KMS-11 (cell line): ENCODE results near the gene DCAF8L2.

Experiments used
- H2AFZ ChIP-seq: fragments of 200-600 bp; sonication (generic); 2 replicates; pipeline ENCODE4 v1.6.1; 2016; ENCODE audit warnings: antibody characterized with exemption, mixed run types, low read depth
- H3K27ac ChIP-seq: fragments of 200-600 bp; sonication (generic); 2 replicates; pipeline ENCODE4 v1.6.1; 2016; ENCODE audit warnings: mild to moderate bottlenecking, mixed run types
- H3K27me3 ChIP-seq: fragments of 200-600 bp; sonication (generic); 2 replicates; pipeline ENCODE4 v1.6.1; 2017; ENCODE audit warnings: mild to moderate bottlenecking, low read depth, mixed run types, moderate library complexity; ENCODE audit not compliant: insufficient read depth
- H3K36me3 ChIP-seq: fragments of 200-600 bp; sonication (generic); 2 replicates; pipeline ENCODE4 v1.6.1; 2017; ENCODE audit warnings: mild to moderate bottlenecking, mixed run types; ENCODE audit not compliant: insufficient read depth
- H3K4me1 ChIP-seq: fragments of 200-600 bp; sonication (generic); 2 replicates; pipeline ENCODE4 v1.6.1; 2016; ENCODE audit warnings: mild to moderate bottlenecking, low read depth, mixed run types; ENCODE audit not compliant: poor library complexity, severe bottlenecking
- H3K4me2 ChIP-seq: fragments of 200-600 bp; sonication (generic); 2 replicates; pipeline ENCODE4 v1.7.0; 2016; ENCODE audit warnings: mild to moderate bottlenecking, mixed run types
- H3K4me3 ChIP-seq: fragments of 200-600 bp; sonication (generic); IDR thresholded peaks from 2 replicates; pipeline ENCODE4 v1.6.1; 2017; ENCODE audit warnings: low read depth, low read length, mixed read lengths; ENCODE audit not compliant: insufficient read depth
- H3K79me2 ChIP-seq: fragments of 200-600 bp; sonication (generic); 2 replicates; pipeline ENCODE4 v1.6.1; 2016; ENCODE audit warnings: low read depth, mixed run types; ENCODE audit not compliant: insufficient read depth
- H3K9ac ChIP-seq: fragments of 200-600 bp; sonication (generic); 2 replicates; pipeline ENCODE4 v1.6.1; 2016; ENCODE audit warnings: mild to moderate bottlenecking, mixed run types
- H4K20me1 ChIP-seq: fragments of 200-600 bp; sonication (generic); 2 replicates; pipeline ENCODE4 v1.6.1; 2016; ENCODE audit warnings: mild to moderate bottlenecking, mixed run types; ENCODE audit not compliant: insufficient read depth
- CTCF ChIP-seq: fragments of 200-600 bp; sonication (generic); conservative IDR thresholded peaks from 2 replicates; pipeline ENCODE4 v1.6.1; 2017; ENCODE audit warnings: low read depth, mild to moderate bottlenecking, antibody characterized with exemption, low read length, moderate library complexity, mixed read lengths

DCAF8L2 gene

GRCh38 chrX:27597508-27597907 lies 7.4 kb downstream of the DCAF8L2 start:
- H3K36me3 ChIP-seq, result no peaks in the 10 kb centered on the region
- no peaks in the 10 kb centered on the region for H3K4me1 ChIP-seq
- H3K9ac ChIP-seq, result no peak overlapping the region
- H3K4me3 ChIP-seq, result no peak overlapping the region
- no peaks in the 10 kb centered on the region for H4K20me1 ChIP-seq
- no peaks in the 10 kb centered on the region for H3K79me2 ChIP-seq
- no peak overlapping the region for H3K4me2 ChIP-seq
- H2AFZ ChIP-seq, result no peak overlapping the region
- no peak overlapping the region for H3K27ac ChIP-seq
- TF ChIP-seq CTCF, result no peak
- no peaks in the 10 kb centered on the region for H3K27me3 ChIP-seq

- H4K20me1 ChIP-seq, result no peaks in the 10 kb centered on the region
These were observed 8.2 kb downstream of the DCAF8L2 start for GRCh38 chrX:27598312-27598711.

GRCh38 chrX:27599928-27600327 lies 9.8 kb downstream of the DCAF8L2 start:
- Histone ChIP-seq H3K79me2 (no peaks in the 10 kb centered on the region), H3K4me1 (no peaks in the 10 kb centered on the region), H3K27me3 (no peaks in the 10 kb centered on the region), H2AFZ (no peak overlapping the region), H3K27ac (no peak overlapping the region), H3K9ac (no peak overlapping the region), H3K36me3 (no peaks in the 10 kb centered on the region), H3K4me3 (no peak overlapping the region), H3K4me2 (no peak overlapping the region), H4K20me1 (no peaks in the 10 kb centered on the region)
- no peak for TF ChIP-seq CTCF

More at GRCh38 chrX:27598312-27598711, 8.2 kb downstream of the DCAF8L2 start:
- H2AFZ ChIP-seq, result no peak overlapping the region
- H3K9ac ChIP-seq, result no peak overlapping the region
- H3K27ac ChIP-seq, result no peak overlapping the region
- no peak overlapping the region for H3K4me3 ChIP-seq
- H3K36me3 ChIP-seq, result no peaks in the 10 kb centered on the region
- no peaks in the 10 kb centered on the region for H3K4me1 ChIP-seq
- no peaks in the 10 kb centered on the region for H3K79me2 ChIP-seq
- no peaks in the 10 kb centered on the region for H3K27me3 ChIP-seq
- H3K4me2 ChIP-seq, result no peak overlapping the region
- TF ChIP-seq CTCF, result no peak

- H3K9ac ChIP-seq, result no peak overlapping the region
- H3K79me2 ChIP-seq, result no peaks in the 10 kb centered on the region
- no peak overlapping the region for H3K4me3 ChIP-seq
- H3K4me2 ChIP-seq, result no peak overlapping the region
- no peaks in the 10 kb centered on the region for H3K4me1 ChIP-seq
- H4K20me1 ChIP-seq, result no peaks in the 10 kb centered on the region
- no peak overlapping the region for H2AFZ ChIP-seq
- no peak for TF ChIP-seq CTCF
- no peaks in the 10 kb centered on the region for H3K36me3 ChIP-seq
- H3K27ac ChIP-seq, result no peak overlapping the region
- H3K27me3 ChIP-seq, result no peaks in the 10 kb centered on the region
These were observed 10.5 kb downstream of the DCAF8L2 start for GRCh38 chrX:27600686-27601085.

- no peak overlapping the region for H3K4me2 ChIP-seq
- H3K36me3 ChIP-seq, result no peaks in the 10 kb centered on the region
- TF ChIP-seq CTCF, result no peak
- no peaks in the 10 kb centered on the region for H3K4me1 ChIP-seq
- H4K20me1 ChIP-seq, result no peaks in the 10 kb centered on the region
- H3K27me3 ChIP-seq, result no peaks in the 10 kb centered on the region
- H3K79me2 ChIP-seq, result no peaks in the 10 kb centered on the region
- H3K27ac ChIP-seq, result no peak overlapping the region
- H3K4me3 ChIP-seq, result no peak overlapping the region
- H2AFZ ChIP-seq, result no peak overlapping the region
- H3K9ac ChIP-seq, result no peak overlapping the region
These were observed 18.5 kb downstream of the DCAF8L2 start for GRCh38 chrX:27608671-27609070.
